Measurements from ENCODE around the gene MGLL. TPM values are rescaled to one million over a fixed set of nuclear protein-coding genes. Genes with fewer than 3 reads are reported as not detected.

MGLL gene
- total RNA-seq, 6 experiments from 2014 or later: 97.0 to 168 (median 115) TPM

DNA sequence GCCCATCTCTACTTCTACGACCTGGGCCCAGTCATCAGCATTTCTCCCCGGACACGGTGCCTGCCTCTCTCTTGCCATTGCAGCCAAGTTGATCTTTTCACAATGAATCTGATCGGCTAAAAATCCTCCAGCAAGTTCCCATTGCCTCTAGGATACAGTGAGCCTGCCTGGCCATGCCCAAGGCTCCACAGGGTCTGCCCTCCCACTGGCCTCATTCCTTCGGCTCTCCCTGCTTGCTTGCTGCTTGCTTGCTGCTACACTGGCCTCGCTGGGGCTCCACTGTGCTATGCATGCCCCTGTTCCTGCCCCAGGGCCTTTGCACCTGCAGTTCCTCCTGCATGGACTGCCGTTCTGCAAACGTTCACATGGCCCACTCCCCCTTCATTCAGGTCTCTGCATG, 147.5 kb downstream of the MGLL start:
- H3K9me3 ChIP-seq: no peaks in the 10 kb centered on the region
- DNase-seq: peak; percentile 14 to 46 (median 46)
- no peak overlapping the region for H3K4me3 ChIP-seq
- TF ChIP-seq POLR2A (IDR thresholded peaks at IDR 0.05): no peak
- TF ChIP-seq, protein P1, sequence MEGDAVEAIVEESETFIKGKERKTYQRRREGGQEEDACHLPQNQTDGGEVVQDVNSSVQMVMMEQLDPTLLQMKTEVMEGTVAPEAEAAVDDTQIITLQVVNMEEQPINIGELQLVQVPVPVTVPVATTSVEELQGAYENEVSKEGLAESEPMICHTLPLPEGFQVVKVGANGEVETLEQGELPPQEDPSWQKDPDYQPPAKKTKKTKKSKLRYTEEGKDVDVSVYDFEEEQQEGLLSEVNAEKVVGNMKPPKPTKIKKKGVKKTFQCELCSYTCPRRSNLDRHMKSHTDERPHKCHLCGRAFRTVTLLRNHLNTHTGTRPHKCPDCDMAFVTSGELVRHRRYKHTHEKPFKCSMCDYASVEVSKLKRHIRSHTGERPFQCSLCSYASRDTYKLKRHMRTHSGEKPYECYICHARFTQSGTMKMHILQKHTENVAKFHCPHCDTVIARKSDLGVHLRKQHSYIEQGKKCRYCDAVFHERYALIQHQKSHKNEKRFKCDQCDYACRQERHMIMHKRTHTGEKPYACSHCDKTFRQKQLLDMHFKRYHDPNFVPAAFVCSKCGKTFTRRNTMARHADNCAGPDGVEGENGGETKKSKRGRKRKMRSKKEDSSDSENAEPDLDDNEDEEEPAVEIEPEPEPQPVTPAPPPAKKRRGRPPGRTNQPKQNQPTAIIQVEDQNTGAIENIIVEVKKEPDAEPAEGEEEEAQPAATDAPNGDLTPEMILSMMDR (IDR thresholded peaks at IDR 0.05): no peak
- no peak for ATAC-seq
- 92% methylated on average over 6 of the region's 8 CpGs for WGBS (ENCODE audit: insufficient coverage, low coverage, low lambda C conversion rate, missing lambda C conversion rate)
- no peaks in the 10 kb centered on the region for H3K27me3 ChIP-seq
- intact Hi-C loops (cut with DNase I): loop anchor here in 1 of 2 donors (10.0 kb wide), 1 partner anchor 290 kb away; no protein-coding TSS in a partner anchor
- peaks cover 0 to 10% (median 3%) of the 10 kb centered on the region in 4 donors for H3K4me1 ChIP-seq
- no peak overlapping the region for H3K27ac ChIP-seq
- no peaks in the 10 kb centered on the region for H3K36me3 ChIP-seq

DNA sequence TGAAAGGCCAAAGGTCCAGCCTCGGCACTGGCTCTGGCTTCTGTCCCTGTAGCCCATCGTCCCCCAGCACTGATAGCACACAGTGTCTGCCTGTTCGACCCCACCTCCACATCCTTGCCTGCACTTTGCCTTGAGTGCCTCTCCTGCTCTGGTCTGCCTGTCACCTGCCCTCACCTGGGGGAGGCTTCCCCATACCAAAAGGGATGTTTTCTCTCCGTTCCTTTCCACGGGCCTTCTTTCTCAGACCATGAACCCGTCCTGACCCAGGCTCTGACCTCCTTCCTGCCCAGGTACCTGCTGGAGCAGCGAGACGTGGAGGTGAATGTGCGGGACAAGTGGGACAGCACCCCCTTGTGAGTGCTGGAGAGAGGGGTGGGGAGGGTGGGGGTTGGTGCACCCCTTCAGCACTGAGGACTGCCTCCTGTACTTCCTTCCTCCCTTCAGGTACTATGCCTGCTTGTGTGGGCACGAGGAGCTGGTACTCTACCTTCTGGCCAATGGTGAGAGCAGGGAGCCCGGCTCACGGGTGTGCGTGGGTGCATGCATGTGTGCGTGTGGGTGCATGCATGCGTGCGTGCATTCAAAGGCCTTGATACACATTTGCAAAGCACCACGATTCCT, 148.1 kb downstream of the MGLL start:
- peak; percentile 12 to 48 (median 46) for DNase-seq
- WGBS (ENCODE audit: insufficient coverage, low coverage, low lambda C conversion rate, missing lambda C conversion rate): 72% methylated on average over 6 of the region's 17 CpGs
- peaks cover 0 to 10% (median 3%) of the 10 kb centered on the region in 4 donors for H3K4me1 ChIP-seq
- no peaks in the 10 kb centered on the region for H3K27me3 ChIP-seq
- no peaks in the 10 kb centered on the region for H3K36me3 ChIP-seq
- intact Hi-C loops (cut with DNase I): loop anchor here in 1 of 2 donors (10.0 kb wide), 1 partner anchor 291 kb away; no protein-coding TSS in a partner anchor
- H3K4me3 ChIP-seq: peak overlapping the region in 1 of 3 donors; percentile 88
- ATAC-seq: no peak
- no peak for TF ChIP-seq POLR2A (IDR thresholded peaks at IDR 0.05)
- TF ChIP-seq, protein P1 (IDR thresholded peaks at IDR 0.05): no peak
- no peak overlapping the region for H3K27ac ChIP-seq
- no peaks in the 10 kb centered on the region for H3K9me3 ChIP-seq

DNA sequence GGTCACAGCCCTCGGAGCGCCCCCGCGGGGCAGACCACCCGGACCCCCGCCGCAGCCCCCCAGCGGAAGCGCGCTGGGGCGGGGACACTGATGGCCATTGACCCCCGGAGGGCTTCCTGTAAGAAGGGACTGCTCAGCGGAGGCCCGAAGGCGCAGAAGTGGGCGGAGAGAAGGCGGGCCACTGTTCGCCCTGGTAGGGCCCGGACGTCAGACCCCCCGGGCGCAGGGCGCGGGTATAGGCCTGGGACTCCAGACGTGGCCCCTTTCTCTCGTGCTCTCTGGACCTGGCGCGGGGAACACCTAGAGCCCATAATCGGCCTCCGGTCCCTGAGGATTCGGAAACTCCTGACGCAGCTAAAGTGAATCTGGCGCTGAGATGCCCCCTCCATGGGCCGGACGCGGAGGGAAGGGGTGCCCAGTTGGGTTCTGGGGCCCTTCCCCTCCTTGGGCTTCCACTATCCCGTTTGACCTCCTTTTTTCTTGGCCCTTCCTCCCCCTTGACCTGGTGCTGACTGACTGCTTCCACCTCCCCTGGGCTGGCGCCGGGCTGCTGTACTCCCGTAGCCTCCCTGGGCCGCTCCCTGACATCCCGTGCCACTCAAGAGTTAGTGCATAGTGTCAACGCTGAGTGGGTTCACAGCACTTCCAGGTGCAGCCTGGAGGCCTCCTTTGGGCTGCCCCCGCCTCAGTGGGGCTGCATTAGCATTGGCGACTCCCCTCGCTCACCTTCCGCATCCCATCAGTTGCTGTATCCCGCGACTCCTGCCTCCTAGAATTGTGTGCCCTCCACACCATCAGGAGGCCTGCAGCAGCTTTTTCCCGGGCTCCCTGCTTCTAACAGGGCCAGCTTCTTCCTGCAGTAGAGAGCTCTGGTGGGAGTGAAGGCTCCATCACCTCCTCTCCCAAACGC, 148.9 kb downstream of the MGLL start:
- Histone ChIP-seq H3K9me3 (no peaks in the 10 kb centered on the region), H3K4me1 (peaks cover 0 to 10% (median 3%) of the 10 kb centered on the region in 4 donors), H3K4me3 (peak overlapping the region; percentile 85 to 88 (median 88)), H3K36me3 (no peaks in the 10 kb centered on the region), H3K27me3 (no peaks in the 10 kb centered on the region), H3K27ac (peak overlapping the region; percentile 56 to 76 (median 64))
- intact Hi-C loops (cut with DNase I): loop anchor here in 1 of 2 donors (10.0 kb wide), 1 partner anchor 291 kb away; no protein-coding TSS in a partner anchor
- peak; percentile 42 to 52 (median 50) for ATAC-seq
- WGBS (ENCODE audit: insufficient coverage, low coverage, low lambda C conversion rate, missing lambda C conversion rate): 6% methylated on average over 11 of the region's 51 CpGs
- peak; percentile 64 to 77 (median 68) for DNase-seq
- TF ChIP-seq, protein P1 (IDR thresholded peaks at IDR 0.05): no peak
- TF ChIP-seq POLR2A (IDR thresholded peaks at IDR 0.05): no peak

DNA sequence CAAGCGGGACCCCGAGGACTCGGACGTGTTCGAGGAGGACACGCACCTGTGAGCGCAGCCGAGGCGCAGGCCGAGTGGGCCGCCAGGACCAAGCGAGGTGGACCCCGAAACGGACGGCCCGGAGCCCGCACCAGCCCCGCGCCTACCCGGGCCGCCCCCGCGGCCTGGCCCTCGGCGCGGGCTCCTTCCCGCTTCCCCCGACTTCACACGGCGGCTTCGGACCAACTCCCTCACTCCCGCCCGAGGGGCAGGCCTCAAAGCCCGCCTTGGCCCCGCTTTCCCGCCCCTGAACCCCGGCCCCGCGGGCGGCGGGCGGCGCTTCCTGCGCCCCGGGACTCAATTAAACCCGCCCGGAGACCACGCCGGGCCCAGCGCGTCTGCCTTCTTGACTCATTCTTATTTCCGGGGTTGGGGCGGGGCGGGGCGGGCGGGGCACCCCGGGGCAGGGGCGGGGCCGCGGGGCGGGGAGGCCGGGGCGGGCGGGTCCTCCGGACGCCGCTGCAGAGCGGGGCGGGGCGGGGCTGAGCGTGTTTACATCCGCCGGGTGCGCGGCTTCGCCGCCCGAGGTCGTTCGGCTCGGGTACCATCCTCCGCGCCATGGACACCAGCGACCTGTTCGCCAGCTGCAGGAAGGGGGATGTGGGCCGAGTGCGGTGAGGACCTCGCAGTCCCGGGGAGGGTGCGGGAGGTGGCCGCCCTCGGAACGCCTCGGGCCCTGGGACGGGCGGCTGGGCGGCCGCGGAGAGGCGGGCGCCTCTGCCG, 149.7 kb downstream of the MGLL start, which contains the start of gene ABTB1:
Gene ABTB1, plus strand, starts transcription at position 524 of the 762 bp plus-strand sequence. Its CDS starts 74 bp downstream, at position 598.
- 9% methylated on average over 11 of the region's 102 CpGs for WGBS (ENCODE audit: insufficient coverage, low coverage, low lambda C conversion rate, missing lambda C conversion rate)
- DNase-seq (peak; percentile 91 to 93 (median 93)), ATAC-seq (peak; percentile 87 to 96 (median 90))
- Histone ChIP-seq H3K4me1 (peaks cover 0 to 10% (median 3%) of the 10 kb centered on the region in 4 donors), H3K9me3 (no peaks in the 10 kb centered on the region), H3K27ac (peak within 1 kb of the TSS; percentile 74 to 90 (median 79)), H3K27me3 (no peaks in the 10 kb centered on the region), H3K36me3 (no peaks in the 10 kb centered on the region), H3K4me3 (peak within 1 kb of the TSS; percentile 85 to 88 (median 88))
- intact Hi-C loops (cut with DNase I): loop anchor here in 1 of 2 donors (10.0 kb wide), 1 partner anchor 292 kb away; no protein-coding TSS in a partner anchor
- TF ChIP-seq, protein P1 (IDR thresholded peaks at IDR 0.05): no peak
- TF ChIP-seq POLR2A (IDR thresholded peaks at IDR 0.05): peak; percentile 78

Measured in right lobe of liver (tissue), 6 donors.